Activated CD4-positive, alpha-beta T cell treated with anti-CD3 and anti-CD28 coated beads, Interleukin-10, Interleukin-2, amounts not matched to agents 100 ng/mL and 50 ng/mL, durations not matched to agents 16 hours and 8 hours (primary cell): Measurements from ENCODE around the gene TTC1.

Experiments
- DNase-seq: peaks from one replicate; pipeline ENCODE4 v3.0.0-alpha.2; 2020

Gene TTC1

GRCh38 chr5:160089531-160089930 lies 80.6 kb downstream of the TTC1 start:
- no peak for DNase-seq

GRCh38 chr5:160090059-160090458 lies 81.1 kb downstream of the TTC1 start:
- no peak for DNase-seq

- DNase-seq, result no peak
These were observed 83.6 kb downstream of the TTC1 start for GRCh38 chr5:160092514-160092913.

- peak; percentile 20 for DNase-seq
These were observed 84.2 kb downstream of the TTC1 start for GRCh38 chr5:160092960-160093707.

- no peak for DNase-seq
These were observed 87.2 kb downstream of the TTC1 start for GRCh38 chr5:160096178-160096577.

GRCh38 chr5:160097991-160098390 lies 89.1 kb downstream of the TTC1 start:
- DNase-seq, result no peak

- peak; percentile 9 for DNase-seq
These were observed 96.9 kb downstream of the TTC1 start for GRCh38 chr5:160105686-160106360.

- no peak for DNase-seq
These were observed 99.2 kb downstream of the TTC1 start for GRCh38 chr5:160108124-160108523.
